K562 (cell line): ENCODE results near the gene AMPD3. TPM values are rescaled to one million over a fixed set of nuclear protein-coding genes. Genes with fewer than 3 reads are reported as not detected.

Experiments
- ARID2 ChIP-seq: fragments of 450-650 bp; IDR thresholded peaks from 2 replicates; pipeline ENCODE4 v1.6.1; 2017; ENCODE audit warnings: antibody characterized with exemption, mild to moderate bottlenecking
- DDX20 ChIP-seq: fragments of 450-650 bp; IDR thresholded peaks from 2 replicates; pipeline ENCODE4 v1.6.1; 2016; ENCODE audit warnings: missing genetic modification characterization, low read depth, mild to moderate bottlenecking, missing compliant biosample characterization, moderate library complexity
- ETV5 ChIP-seq: sonication (generic); formaldehyde crosslinking; IDR thresholded peaks from 2 replicates; pipeline ENCODE4 v1.4.0; 2020; ENCODE audit warnings: low read depth, mild to moderate bottlenecking, missing genetic modification reagents
- KLF6 ChIP-seq: fragments of 250-450 bp; sonication (Bioruptor Pico); IDR thresholded peaks from 2 replicates; pipeline ENCODE4 v1.4.0; 2020; ENCODE audit warnings: mild to moderate bottlenecking, moderate library complexity, borderline replicate concordance
- MGA ChIP-seq: fragments of 450-650 bp; IDR thresholded peaks from 2 replicates; pipeline ENCODE4 v1.6.1; 2016; ENCODE audit warnings: mild to moderate bottlenecking, moderate library complexity
- NELFE ChIP-seq: IDR thresholded peaks from 2 replicates; pipeline ENCODE4 v1.6.1; 2011; ENCODE audit warnings: mild to moderate bottlenecking; ENCODE audit not compliant: insufficient read depth, insufficient read length
- RREB1 ChIP-seq: fragments of 250-450 bp; sonication (Bioruptor Pico); IDR thresholded peaks from 2 replicates; pipeline ENCODE4 v1.4.0; 2020
- SAP30 ChIP-seq: fragments of 200-600 bp; sonication (generic); IDR thresholded peaks from 2 replicates; pipeline ENCODE4 v1.6.1; 2012; ENCODE audit warnings: borderline replicate concordance, low read depth, mild to moderate bottlenecking, moderate library complexity, low read length, control low read depth, inconsistent platforms; ENCODE audit not compliant: insufficient read depth, poor library complexity, severe bottlenecking
- ZC3H11A ChIP-seq: IDR thresholded peaks from 2 replicates; pipeline ENCODE4 v1.6.1; 2012; ENCODE audit warnings: low read depth, low read length, improper control_type of control experiment
- polyA plus RNA-seq, 8 experiments: library from polyadenylated mRNA; depleted of rRNA in 4 of 8; stranded (reverse) in 5 of 8; unstranded in 3 of 8; fragments of >200 nt; fragmentation: Nextera tagmentation in 2 of 8; fragmentation: Illumina TruSeq in 1 of 8; extraction: Ambion mirVana in 2 of 8; extraction: Trizol in 1 of 8; gene quantifications; 2 replicates each; pipeline versions ENCODE4 v1.2.1 to v1.2.3, GENCODE V29; 2011 to 2014; ENCODE audit warnings: inconsistent platforms in 1 of 8, missing spikeins in 1 of 8
- total RNA-seq, 7 experiments: library from RNA; depleted of rRNA in 6 of 7; stranded (reverse); fragments of >200 nt in 6 of 7; fragmentation: Illumina TruSeq in 2 of 7; extraction: Trizol in 2 of 7; gene quantifications; 2 replicates each; pipeline versions ENCODE4 v1.2.1 to v1.2.3, GENCODE V29; 2011 to 2021; ENCODE audit warnings: low replicate concordance in 1 of 7

Gene AMPD3
- total and polyA plus RNA-seq, 9 of the 15 experiments (the other 6 are each of a cell fraction or from before 2014, with no cell fraction given) = 4.4 to 23.6 (median 11.2) TPM

- TF ChIP-seq MGA (no peak; the same call in none of the 2 replicates), ZC3H11A (no peak), RREB1 (CRISPR knock-in tag) (0 out of 2 replicates have a peak, but pooled peaks have one; percentile 6), ETV5 (peak; percentile 87), KLF6 (CRISPR knock-in tag) (no peak), SAP30 (peak; percentile 50), DDX20 (tag) (no peak), ARID2 (no peak), NELFE (no peak)
Observed at GRCh38 chr11:10455637-10456487, 798 bp downstream of the AMPD3 start (continued).
